K562 (cell line): ENCODE measurements around the gene TRAPPC8.

ENCODE experiments used
- CTCF ChIP-seq, 3 experiments: IDR thresholded peaks in 2 of 3; conservative IDR thresholded peaks in 1 of 3; 2 replicates each; pipeline ENCODE4 v1.5.1; 2011 to 2012; ENCODE audit warnings: low read length in 3 of 3, mild to moderate bottlenecking in 3 of 3, control low read depth in 2 of 3, improper control_type of control experiment in 1 of 3, inconsistent platforms in 1 of 3, low read depth in 1 of 3, mixed read lengths in 1 of 3, moderate library complexity in 1 of 3; ENCODE audit not compliant: insufficient read depth in 2 of 3
- E2F5 ChIP-seq: sonication (generic); formaldehyde crosslinking; IDR thresholded peaks from 2 replicates; pipeline ENCODE4 v1.8.0; 2022; ENCODE audit warnings: mild to moderate bottlenecking, missing genetic modification reagents
- EP300 ChIP-seq: IDR thresholded peaks from 2 replicates; pipeline ENCODE4 v1.6.1; 2012; ENCODE audit warnings: low read length, improper control_type of control experiment
- KDM1A ChIP-seq, 2 experiments: fragments of 450-650 bp; IDR thresholded peaks; 2 replicates each; pipeline ENCODE4 v1.6.1; 2016; ENCODE audit warnings: mild to moderate bottlenecking in 2 of 2
- NONO ChIP-seq, 2 experiments: fragments of 200-400 bp in 1 of 2; fragments of 450-650 bp in 1 of 2; formaldehyde crosslinking in 1 of 2; IDR thresholded peaks; 2 replicates each; pipeline ENCODE4 v1.6.1; 2017; ENCODE audit warnings: low read depth in 2 of 2, mild to moderate bottlenecking in 2 of 2, moderate library complexity in 2 of 2, low read length in 1 of 2
- RBM39 ChIP-seq: fragments of 200-400 bp; formaldehyde crosslinking; optimal IDR thresholded peaks from 2 replicates; pipeline ENCODE3; 2018; ENCODE audit warnings: low read depth, low read length
- REST ChIP-seq, 2 experiments: fragments of 450-650 bp; formaldehyde crosslinking in 1 of 2; IDR thresholded peaks; 2 replicates each; pipeline versions ENCODE4 v1.4.0 to v1.6.1; 2014 to 2020; ENCODE audit warnings: mild to moderate bottlenecking in 2 of 2, borderline replicate concordance in 1 of 2, low read depth in 1 of 2
- RFX5 ChIP-seq: IDR thresholded peaks from 2 replicates; pipeline ENCODE4 v1.6.1; 2011; ENCODE audit warnings: low read depth, mild to moderate bottlenecking, improper control_type of control experiment, low read length
- ZNF431 ChIP-seq: sonication (generic); formaldehyde crosslinking; IDR thresholded peaks from 2 replicates; pipeline ENCODE4 v1.8.0; 2022; ENCODE audit warnings: mild to moderate bottlenecking, missing genetic modification reagents

- TF ChIP-seq EP300 (no peak), CTCF (IDR thresholded peaks at IDR 0.05 in 2 of 3, conservative IDR thresholded peaks at IDR 0.05 in 1 of 3; ENCODE audit: insufficient read depth in 2 of 3, low read depth in 1 of 3, low read length in 3 of 3) (no peak), REST (IDR thresholded peaks at IDR 0.05; ENCODE audit: borderline replicate concordance) (0 out of 2 replicates have a peak, but pooled peaks have one; percentile 10), REST (CRISPR knock-in tag; IDR thresholded peaks at IDR 0.05; ENCODE audit: low read depth) (no peak), KDM1A (IDR thresholded peaks at IDR 0.05) (no peak), RFX5 (no peak), NONO (IDR thresholded peaks at IDR 0.05; ENCODE audit: low read depth in 2 of 2, low read length in 1 of 2) (no peak), RBM39 (no peak), E2F5 (CRISPR knock-in tag) (no peak), ZNF431 (CRISPR knock-in tag) (no peak)
These were observed 1.7 kb downstream of the TRAPPC8 start for GRCh38 chr18:31941010-31941809.
